ENCODE data around the gene CASTOR2.

Gene CASTOR2

GRCh38 chr7:75049817-75050216 lies 85.3 kb downstream of the CASTOR2 start:
- Histone ChIP-seq H3K27me3 (ENCODE audit: low read depth, low read length) (no peaks in the 10 kb centered on the region), H3K36me3 (replicated peaks; ENCODE audit: low read depth, low read length) (peaks cover 28% of the 10 kb centered on the region), H3K9me3 (ENCODE audit: insufficient read depth, low read length) (no peaks in the 10 kb centered on the region), H3K9ac (ENCODE audit: low read length) (no peak overlapping the region), H3K27ac (ENCODE audit: low read length) (no peak overlapping the region), H2AFZ (ENCODE audit: low read depth, low read length) (no peak overlapping the region), H3K79me2 (ENCODE audit: low read length) (no peaks in the 10 kb centered on the region), H4K20me1 (ENCODE audit: insufficient read depth, low read length) (no peaks in the 10 kb centered on the region), H3K4me1 (ENCODE audit: low read length) (no peaks in the 10 kb centered on the region), H3K4me2 (ENCODE audit: low read length) (no peak overlapping the region), H3K4me3 (ENCODE audit: low read length) (no peak overlapping the region)
- TF ChIP-seq CTCF (IDR thresholded peaks at IDR 0.05; ENCODE audit: low read depth, low read length) (no peak), EZH2phosphoT487 (IDR thresholded peaks at IDR 0.05; ENCODE audit: low read depth) (no peak)

- H3K4me3 ChIP-seq (ENCODE audit: low read length) = no peak overlapping the region
- no peak overlapping the region for H2AFZ ChIP-seq (ENCODE audit: low read depth, low read length)
- no peak for TF ChIP-seq EZH2phosphoT487 (IDR thresholded peaks at IDR 0.05; ENCODE audit: low read depth)
- no peak for TF ChIP-seq CTCF (IDR thresholded peaks at IDR 0.05; ENCODE audit: low read depth, low read length)
- peaks cover 33% of the 10 kb centered on the region for H3K36me3 ChIP-seq (replicated peaks; ENCODE audit: low read depth, low read length)
- H3K9ac ChIP-seq (ENCODE audit: low read length) = no peak overlapping the region
- no peaks in the 10 kb centered on the region for H4K20me1 ChIP-seq (ENCODE audit: insufficient read depth, low read length)
- no peak overlapping the region for H3K4me2 ChIP-seq (ENCODE audit: low read length)
- H3K9me3 ChIP-seq (ENCODE audit: insufficient read depth, low read length) = no peaks in the 10 kb centered on the region
- no peak overlapping the region for H3K27ac ChIP-seq (ENCODE audit: low read length)
- no peaks in the 10 kb centered on the region for H3K79me2 ChIP-seq (ENCODE audit: low read length)
- no peaks in the 10 kb centered on the region for H3K4me1 ChIP-seq (ENCODE audit: low read length)
- no peaks in the 10 kb centered on the region for H3K27me3 ChIP-seq (ENCODE audit: low read depth, low read length)
Measured at GRCh38 chr7:75050501-75050900, 86.0 kb downstream of the CASTOR2 start.

- Histone ChIP-seq H3K4me1 (ENCODE audit: low read length) (no peaks in the 10 kb centered on the region), H3K4me3 (ENCODE audit: low read length) (no peak overlapping the region), H3K27me3 (ENCODE audit: low read depth, low read length) (no peaks in the 10 kb centered on the region), H4K20me1 (ENCODE audit: insufficient read depth, low read length) (no peaks in the 10 kb centered on the region), H3K36me3 (replicated peaks; ENCODE audit: low read depth, low read length) (peaks cover 48% of the 10 kb centered on the region), H3K4me2 (ENCODE audit: low read length) (no peak overlapping the region), H3K9ac (ENCODE audit: low read length) (no peak overlapping the region), H2AFZ (ENCODE audit: low read depth, low read length) (no peak overlapping the region), H3K9me3 (ENCODE audit: insufficient read depth, low read length) (no peaks in the 10 kb centered on the region), H3K27ac (ENCODE audit: low read length) (no peak overlapping the region), H3K79me2 (ENCODE audit: low read length) (no peaks in the 10 kb centered on the region)
- TF ChIP-seq CTCF (IDR thresholded peaks at IDR 0.05; ENCODE audit: low read depth, low read length) = no peak
- no peak for TF ChIP-seq EZH2phosphoT487 (IDR thresholded peaks at IDR 0.05; ENCODE audit: low read depth)
Measured at GRCh38 chr7:75054744-75055143, 90.2 kb downstream of the CASTOR2 start.

GRCh38 chr7:75055155-75055554 lies 90.7 kb downstream of the CASTOR2 start:
- Histone ChIP-seq H3K9ac (ENCODE audit: low read length) (no peak overlapping the region), H3K9me3 (ENCODE audit: insufficient read depth, low read length) (no peaks in the 10 kb centered on the region), H4K20me1 (ENCODE audit: insufficient read depth, low read length) (no peaks in the 10 kb centered on the region), H3K4me3 (ENCODE audit: low read length) (no peak overlapping the region), H3K4me1 (ENCODE audit: low read length) (no peaks in the 10 kb centered on the region), H3K79me2 (ENCODE audit: low read length) (no peaks in the 10 kb centered on the region), H3K27me3 (ENCODE audit: low read depth, low read length) (no peaks in the 10 kb centered on the region), H3K36me3 (replicated peaks; ENCODE audit: low read depth, low read length) (peaks cover 51% of the 10 kb centered on the region), H3K4me2 (ENCODE audit: low read length) (no peak overlapping the region), H3K27ac (ENCODE audit: low read length) (no peak overlapping the region), H2AFZ (ENCODE audit: low read depth, low read length) (no peak overlapping the region)
- TF ChIP-seq EZH2phosphoT487 (IDR thresholded peaks at IDR 0.05; ENCODE audit: low read depth) (no peak), CTCF (IDR thresholded peaks at IDR 0.05; ENCODE audit: low read depth, low read length) (no peak)

All from OCI-LY3 (cell line).